ENCODE measurements around the gene DDX1. TPM values are rescaled to one million over a fixed set of nuclear protein-coding genes. Genes with fewer than 3 reads are reported as not detected.
A peak's percentile ranks its signal among the peaks of the same experiment; 100 is the strongest.

The DDX1 gene
- total and polyA plus RNA-seq, 2 donors (not counting 3 experiments of a cell fraction or from before 2014, with no cell fraction given), result 41.2 to 117 TPM

GRCh38 chr2:15639323-15640251, 47.9 kb downstream of the DDX1 start:
- Histone ChIP-seq H3K9me1 (replicated peaks; ENCODE audit: control insufficient read depth, extremely low read depth, insufficient read depth, low read length) (no peaks in the 10 kb centered on the region), H2AFZ (ENCODE audit: low read depth, low read length) (no peak overlapping the region), H3K79me2 (ENCODE audit: control insufficient read depth, insufficient read depth, low read length) (no peaks in the 10 kb centered on the region), H3K27ac (ENCODE audit: insufficient read depth, low read depth, low read length) (peak overlapping the region; percentile 30), H4K20me1 (replicated peaks; ENCODE audit: control insufficient read depth, extremely low read depth, insufficient read depth, low read length) (no peaks in the 10 kb centered on the region), H3K4me2 (ENCODE audit: insufficient read depth, low read length) (peak overlapping the region; percentile 81), H3K36me3 (ENCODE audit: control insufficient read depth in 2 of 2, extremely low read depth in 1 of 2, insufficient read depth in 2 of 2, low read length in 2 of 2) (peaks cover 0 to 2% of the 10 kb centered on the region in 2 experiments), H3K9me3 (replicated peaks; ENCODE audit: control insufficient read depth, insufficient read depth, low read length) (no peaks in the 10 kb centered on the region), H3K4me3 (replicated peaks in 1 of 3; ENCODE audit: insufficient read depth in 1 of 3, low read depth in 1 of 3, low read length in 3 of 3) (no peak overlapping the region), H3K9ac (replicated peaks; ENCODE audit: extremely low read depth, insufficient read depth, low read length) (no peak overlapping the region), H3K4me1 (ENCODE audit: control insufficient read depth, extremely low read depth, insufficient read depth, low read length) (peaks cover 57% of the 10 kb centered on the region), H3K27me3 (ENCODE audit: control insufficient read depth in 2 of 2, insufficient read depth in 2 of 2, low read length in 2 of 2) (no peaks in the 10 kb centered on the region)
- ChIA-PET CTCF (interaction anchor here (0.6 to 2.0 kb wide), 14 partner anchors 64 to 1117 kb away, joined by 3 to 11 read pairs (median 5); partner anchors contain the start of gene MYCN), POLR2A (interaction anchor here (1.5 kb wide), 1 partner anchor 70 kb away, joined by 3 read pairs; no protein-coding TSS in a partner anchor)
- BruUV-seq (replicated peaks), result no TSS peak
- FAIRE-seq, result no peak
- TF ChIP-seq FOS (IDR thresholded peaks at IDR 0.05; ENCODE audit: borderline replicate concordance, insufficient read depth, low read length), result no peak
- no peak for TF ChIP-seq POLR2AphosphoS5 (IDR thresholded peaks at IDR 0.05; ENCODE audit: insufficient read depth, low read depth, low read length)
- no peak for TF ChIP-seq MYC (IDR thresholded peaks at IDR 0.05; ENCODE audit: low read depth, low read length)
- TF ChIP-seq JUN (IDR thresholded peaks at IDR 0.05; ENCODE audit: borderline replicate concordance, insufficient read depth, insufficient read length, low read depth), result no peak
- no peak for TF ChIP-seq GATA2 (IDR thresholded peaks at IDR 0.05; ENCODE audit: insufficient read depth, insufficient read length, low read depth, low read length)
- DNase-seq (ENCODE audit: low read depth, low spot score), result no peak
- dilution Hi-C loops (cut with MboI; ENCODE audit: extremely low pct_ligation_motif_present, low sequenced_read_pairs) (no loop called here), intact Hi-C loops (cut with micrococcal nuclease) (loop anchor here (1.0 to 5.0 kb wide), 5 partner anchors 29 to 1118 kb away; no protein-coding TSS in a partner anchor)

Measured in endothelial cell of umbilical vein (primary cell).